ENCODE data around the gene WNT3A.

Gene WNT3A

GRCh38 chr1:228073061-228073856 is 66.5 kb downstream of the WNT3A start:
- DNase-seq = no peak

GRCh38 chr1:228073857-228074545 is 67.2 kb downstream of the WNT3A start:
- no peak for DNase-seq

GRCh38 chr1:228074954-228075730 is 68.3 kb downstream of the WNT3A start:
- no peak for DNase-seq

- DNase-seq = no peak
Measured at GRCh38 chr1:228075801-228076271, 69.0 kb downstream of the WNT3A start.

- no peak for DNase-seq
Measured at GRCh38 chr1:228076796-228077430, 70.1 kb downstream of the WNT3A start.

GRCh38 chr1:228077565-228078330 is 71.0 kb downstream of the WNT3A start:
- no peak for DNase-seq

- DNase-seq = no peak
Measured at GRCh38 chr1:228079013-228079412, 72.2 kb downstream of the WNT3A start.

GRCh38 chr1:228079601-228080263 is 72.9 kb downstream of the WNT3A start:
- DNase-seq = no peak

GRCh38 chr1:228081144-228081543 is 74.3 kb downstream of the WNT3A start:
- DNase-seq = no peak

- DNase-seq = no peak
Measured at GRCh38 chr1:228081578-228082213, 74.9 kb downstream of the WNT3A start.

- DNase-seq = peak; percentile 93
Measured at GRCh38 chr1:228082214-228082917, 75.6 kb downstream of the WNT3A start, which contains the start of gene ARF1. ARF1 (plus strand) TSS chr1:228082708; CDS start chr1:228097115, 14,407 bp downstream.

GRCh38 chr1:228082918-228083870 is 76.4 kb downstream of the WNT3A start:
- no peak for DNase-seq

GRCh38 chr1:228083871-228084278 is 77.1 kb downstream of the WNT3A start:
- DNase-seq = no peak

- no peak for DNase-seq
Measured at GRCh38 chr1:228084325-228084724, 77.5 kb downstream of the WNT3A start.

- DNase-seq = no peak
Measured at GRCh38 chr1:228084797-228085196, 78.0 kb downstream of the WNT3A start.

GRCh38 chr1:228085287-228085951 is 78.6 kb downstream of the WNT3A start:
- DNase-seq = no peak

GRCh38 chr1:228087771-228088251 is 81.0 kb downstream of the WNT3A start:
- no peak for DNase-seq

Data from NCI-H1092 (cell line).